GM19463 (cell line): ENCODE measurements around the gene WDR27.
"Not testable (repeated sequence)": the region's sequence is repeated elsewhere in the genome, so short reads cannot be mapped to it uniquely, and the experiment has no call there.

Source experiments
- ATAC-seq: cut with Tn5 transposase; IDR thresholded peaks from one replicate; pipeline ENCODE4 v1.9.1; 2021; ENCODE audit warnings: mild to moderate bottlenecking, moderate library complexity; ENCODE audit not compliant: unreplicated experiment

WDR27 gene

GRCh38 chr6:169533301-169534038, 168.4 kb downstream of the WDR27 start:
- no peak for ATAC-seq

DNA sequence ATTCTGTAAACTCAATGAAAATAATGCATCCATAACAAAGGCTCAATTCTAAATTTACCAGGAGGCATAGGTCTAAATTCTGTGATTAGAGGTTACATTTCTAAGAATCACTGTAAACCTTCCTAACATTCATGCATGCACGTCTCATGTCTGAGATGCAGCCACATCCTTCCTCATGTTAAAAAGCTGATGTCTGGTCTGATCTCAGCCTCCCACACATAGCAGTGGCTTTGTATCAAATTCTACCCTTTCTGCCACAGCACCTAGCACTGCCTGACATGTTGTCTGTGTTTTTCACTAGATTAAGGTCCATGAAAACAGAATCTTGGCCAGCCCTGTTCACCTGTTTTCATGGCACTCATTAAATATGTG, 171.1 kb downstream of the WDR27 start:
- no peak for ATAC-seq

GRCh38 chr6:169529931-169530751, 171.7 kb downstream of the WDR27 start:
- no peak for ATAC-seq

DNA sequence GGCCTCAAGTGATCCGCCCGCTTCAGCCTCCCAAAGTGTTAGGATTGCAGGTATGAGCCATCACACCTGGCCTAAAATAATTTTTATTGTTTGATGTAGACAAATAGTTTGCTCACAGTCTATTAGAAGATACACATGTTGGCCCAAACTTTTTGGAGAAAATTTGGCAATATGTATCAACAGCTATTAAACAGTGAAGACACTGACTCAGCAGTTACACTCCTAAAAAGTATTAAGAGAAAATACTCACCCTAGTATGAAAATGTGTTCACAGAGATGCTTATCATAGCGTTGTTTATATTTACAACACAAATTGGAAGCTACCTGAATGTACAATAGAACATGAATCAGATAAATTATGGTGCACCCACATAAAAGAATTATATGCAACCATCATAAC, 173.1 kb downstream of the WDR27 start:
- no peak for ATAC-seq

DNA sequence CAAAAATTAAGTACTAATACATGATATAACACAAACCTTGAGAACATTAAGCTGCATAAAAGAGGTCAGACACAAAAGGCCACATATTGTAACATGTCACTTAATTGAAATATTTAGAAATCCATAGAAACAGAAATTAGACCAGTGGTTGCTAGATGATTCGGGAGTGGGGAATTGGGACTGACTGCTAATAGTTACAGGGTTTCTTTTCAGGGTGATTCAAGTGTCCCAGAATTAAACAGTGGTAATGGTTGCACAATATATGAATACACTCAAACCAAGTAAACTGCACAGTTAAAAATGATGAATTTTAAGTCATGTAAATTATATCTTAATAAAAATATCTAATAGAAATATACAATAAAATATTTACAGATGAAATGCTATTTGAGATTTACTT, 174.5 kb downstream of the WDR27 start:
- ATAC-seq: no peak

DNA sequence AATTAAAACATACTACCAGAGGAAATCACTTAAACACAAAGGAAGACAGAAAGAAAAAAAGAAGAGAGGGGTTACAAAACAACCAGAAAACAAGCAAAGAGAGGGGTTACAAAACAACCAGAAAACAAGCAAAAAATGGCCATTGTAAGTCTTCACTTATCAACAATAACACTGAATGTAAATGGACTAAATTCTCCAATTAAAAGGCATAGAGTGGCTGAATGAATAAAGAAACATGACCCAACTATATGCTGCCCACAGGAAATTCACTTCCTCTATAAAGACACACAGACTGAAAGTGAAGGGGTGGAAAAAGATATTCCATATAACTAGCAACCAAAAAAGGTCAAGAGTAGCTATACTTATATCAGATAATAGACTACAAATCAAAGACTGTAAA, 180.0 kb downstream of the WDR27 start:
- no peak for ATAC-seq

GRCh38 chr6:169520104-169520503, 181.7 kb downstream of the WDR27 start:
- no peak for ATAC-seq

DNA sequence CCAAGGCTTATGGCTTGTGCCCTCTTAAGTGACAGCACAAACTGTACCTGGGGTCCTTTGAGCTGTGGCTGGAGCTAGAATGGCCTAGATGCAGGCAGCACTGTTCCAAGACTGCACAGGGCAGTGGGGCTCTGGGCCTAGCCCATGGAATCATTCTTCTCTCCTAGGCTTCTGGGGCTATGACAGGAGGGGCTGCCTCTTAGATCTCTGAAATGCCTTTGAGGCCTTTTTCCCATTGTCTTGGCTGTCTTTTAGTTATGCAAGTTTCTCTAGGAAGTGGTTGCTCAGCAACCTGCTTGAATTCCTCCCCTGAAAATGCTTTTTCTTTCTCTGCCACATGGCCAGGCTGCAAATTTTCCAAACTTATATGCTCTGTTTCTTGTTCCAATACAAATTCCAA, 183.4 kb downstream of the WDR27 start:
- no peak for ATAC-seq

DNA sequence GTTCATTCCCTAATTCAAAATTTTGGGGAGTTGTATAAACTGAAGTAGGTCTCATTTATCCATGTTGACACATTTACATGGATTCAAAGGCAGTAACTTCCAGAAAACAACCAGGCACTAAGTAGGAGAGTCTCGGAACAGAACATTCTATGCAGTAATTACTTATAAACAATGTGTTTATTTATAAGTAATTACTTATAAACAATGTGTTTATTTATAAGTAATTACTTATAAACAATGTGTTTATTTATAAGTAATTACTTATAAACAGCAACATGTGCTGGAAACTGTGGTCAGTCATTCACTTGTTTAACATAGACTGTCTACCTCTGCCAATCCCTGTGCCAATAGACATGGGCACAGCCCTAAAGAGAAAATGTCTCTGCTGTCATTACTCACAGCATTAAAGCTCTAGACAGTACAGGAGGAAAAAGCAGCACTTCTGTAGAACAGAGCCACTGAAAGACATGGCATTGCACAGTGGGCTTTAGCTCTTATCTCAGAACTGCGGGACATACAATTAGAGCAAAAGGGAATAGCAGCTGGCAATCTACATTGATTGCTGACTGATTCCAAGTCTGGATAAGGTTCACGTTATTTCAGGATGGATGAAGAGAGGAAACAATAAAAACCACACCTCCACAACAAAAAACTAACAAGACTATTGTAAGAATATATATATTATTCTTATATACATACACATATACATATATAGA, 188.2 kb downstream of the WDR27 start:
- no peak for ATAC-seq

- not testable (repeated sequence) for ATAC-seq
Observed at GRCh38 chr6:169511785-169512184, 190.0 kb downstream of the WDR27 start.

DNA sequence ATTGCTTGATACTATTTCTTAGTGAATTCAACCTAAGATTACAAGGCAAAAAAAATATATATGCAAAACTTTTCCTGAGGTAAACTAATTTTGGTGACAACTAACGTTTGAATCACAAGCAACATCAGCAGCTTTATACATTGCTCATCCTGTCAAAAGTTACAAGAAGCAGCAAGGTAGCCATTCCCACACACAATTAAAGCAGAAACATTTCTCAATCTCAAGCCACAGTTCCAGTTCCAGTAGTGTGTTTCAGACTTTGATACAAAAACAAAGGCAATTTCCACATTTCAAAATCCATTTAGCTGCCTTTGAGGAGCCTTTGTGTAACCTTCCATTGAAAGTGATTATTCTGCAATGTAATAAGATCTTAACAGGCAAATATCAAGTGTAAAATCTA, 191.0 kb downstream of the WDR27 start:
- no peak for ATAC-seq

GRCh38 chr6:169508452-169508851, 193.4 kb downstream of the WDR27 start:
- ATAC-seq: no peak

DNA sequence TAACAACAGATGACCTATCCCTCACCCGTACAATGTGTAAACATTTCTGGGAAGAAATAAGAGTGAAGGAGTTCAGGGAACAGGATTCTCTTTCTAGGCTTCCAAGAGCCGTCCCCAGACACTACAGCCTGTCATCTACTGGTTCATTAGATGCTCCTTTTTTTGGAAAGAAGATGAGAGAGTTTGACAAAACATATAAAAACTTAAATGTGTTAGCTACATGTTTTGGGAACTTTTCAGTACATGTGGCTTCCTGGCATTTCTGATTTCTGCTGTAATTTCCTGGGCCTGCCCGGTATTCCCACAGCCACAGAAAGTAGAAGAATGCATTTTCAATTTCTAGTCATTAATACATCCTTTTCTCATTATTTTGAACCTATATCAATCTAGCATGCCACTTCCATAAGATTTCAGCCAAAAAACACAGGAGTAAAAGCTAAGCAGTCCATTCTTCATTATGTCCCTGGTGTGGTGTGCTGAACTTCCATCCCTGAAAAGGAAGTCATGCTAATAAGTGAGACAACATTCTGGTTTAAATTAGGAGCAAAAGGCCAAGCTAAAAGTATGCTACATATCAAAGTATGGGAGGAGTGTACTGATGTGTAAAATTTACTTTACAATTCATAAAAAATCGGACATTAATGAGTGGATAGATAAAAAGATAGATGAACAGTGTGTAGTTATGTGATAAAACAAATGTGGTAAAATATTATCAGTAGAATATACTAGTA, 198.2 kb downstream of the WDR27 start:
- ATAC-seq: no peak

- no peak for ATAC-seq
Observed at GRCh38 chr6:169502445-169502844, 199.4 kb downstream of the WDR27 start.

GRCh38 chr6:169501777-169502313, 200.0 kb downstream of the WDR27 start:
- no peak for ATAC-seq

DNA sequence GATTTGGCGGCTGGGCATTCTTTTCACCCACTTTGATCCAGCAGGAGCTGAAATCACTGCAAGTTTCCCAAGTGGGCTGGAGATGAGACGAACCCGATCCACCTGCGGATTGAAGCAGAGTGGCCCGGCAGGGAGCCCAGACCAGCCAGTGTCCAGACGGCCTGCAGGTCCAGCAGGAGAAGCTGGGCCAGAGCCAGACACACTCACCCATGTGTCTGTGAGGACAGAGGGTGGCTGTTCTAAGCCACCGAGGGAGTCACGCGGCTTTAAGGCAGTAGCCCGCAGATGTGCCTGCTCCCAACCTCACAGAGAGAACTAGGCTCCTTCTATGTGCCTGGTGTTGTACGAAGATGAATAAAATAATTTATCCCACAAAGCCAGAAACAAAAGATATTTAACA, 200.7 kb downstream of the WDR27 start:
- ATAC-seq: no peak

- ATAC-seq: no peak
Observed at GRCh38 chr6:169500688-169501087, 201.1 kb downstream of the WDR27 start.

GRCh38 chr6:169499848-169500247, 202.0 kb downstream of the WDR27 start:
- no peak for ATAC-seq

DNA sequence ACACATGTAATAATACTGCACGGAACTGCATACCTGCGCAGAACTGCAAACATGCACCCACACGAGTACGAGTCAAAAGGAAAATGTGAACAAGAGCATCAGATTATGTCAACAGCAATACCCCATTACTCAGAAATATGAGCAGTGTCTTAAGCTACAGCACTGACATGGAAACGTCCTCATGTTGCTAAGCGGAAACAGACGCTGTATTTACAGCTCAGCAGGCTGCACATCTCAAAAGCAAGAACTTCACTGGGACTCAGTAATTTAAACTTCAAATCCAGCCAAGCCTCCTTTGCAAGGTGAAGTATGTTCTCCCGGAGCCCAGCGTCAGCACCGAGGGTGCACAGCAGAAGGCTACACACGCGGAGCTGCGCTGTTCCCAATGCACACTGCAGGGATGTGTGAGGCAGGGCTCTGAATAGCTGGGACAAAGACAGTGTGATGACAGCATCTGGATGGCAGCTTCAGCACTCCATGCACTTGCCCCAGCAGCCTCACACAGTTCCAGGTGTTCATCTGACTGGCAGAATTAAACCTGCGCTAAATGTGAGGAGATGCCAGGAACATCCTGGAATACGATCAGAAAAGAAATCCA, 202.8 kb downstream of the WDR27 start:
- ATAC-seq: no peak

DNA sequence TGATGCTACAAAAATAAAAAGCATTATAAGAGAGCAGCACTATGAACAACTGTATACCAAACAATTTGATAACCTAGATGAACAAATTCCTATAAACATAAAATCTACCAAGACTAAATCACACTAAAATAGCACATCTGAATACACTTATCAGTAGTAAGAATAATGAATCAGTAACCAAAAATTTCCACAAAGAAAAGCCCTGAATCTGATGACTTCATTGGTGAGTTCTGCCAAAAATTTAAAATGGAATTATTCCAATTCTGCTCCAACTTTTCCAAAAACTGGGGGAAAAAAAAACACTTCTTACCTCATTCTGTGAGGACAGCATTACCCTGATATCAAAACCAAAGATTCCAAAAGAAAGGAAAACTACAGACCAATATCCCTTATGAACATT, 206.2 kb downstream of the WDR27 start:
- no peak for ATAC-seq
